Common myeloid progenitor, CD34-positive (primary cell): ENCODE data around the gene ORM1.

ENCODE experiments used
- CTCF ChIA-PET: fragments of 350-600 bp; sonication (Branson Sonifier 250); formaldehyde crosslinking; loops from one replicate; lab custom pipeline; 2021; ENCODE audit warnings: antibody characterized with exemption; lab: Charles Lee
- POLR2A ChIA-PET: fragments of 350-600 bp; sonication (Branson Sonifier 250); formaldehyde crosslinking; loops from one replicate; lab custom pipeline; 2021; ENCODE audit warnings: antibody characterized with exemption; lab: Charles Lee
- DNase-seq, 3 donors: peaks; one replicate each; pipeline versions ENCODE4 v3.0.0 to v3.0.0-alpha.2; 2013
- H3K27ac ChIP-seq, 2 experiments: 1 replicate in 1 of 2; 2 replicates in 1 of 2; pipeline ENCODE4 v1.7.0; 2013; ENCODE audit warnings: inconsistent platforms in 2 of 2, low read length in 2 of 2, mild to moderate bottlenecking in 2 of 2, low read depth in 1 of 2, moderate library complexity in 1 of 2; ENCODE audit not compliant: severe bottlenecking in 2 of 2, insufficient read depth in 1 of 2, poor library complexity in 1 of 2
- H3K27me3 ChIP-seq, 5 experiments: replicated peaks in 2 of 5; 1 replicate in 3 of 5; 2 replicates in 2 of 5; pipeline versions ENCODE4 v1.6.1 to v1.7.0; 2013; ENCODE audit warnings: low read length in 4 of 5, mild to moderate bottlenecking in 2 of 5, moderate library complexity in 2 of 5, inconsistent platforms in 1 of 5; ENCODE audit not compliant: insufficient read depth in 5 of 5, control insufficient read depth in 4 of 5
- H3K36me3 ChIP-seq, 4 experiments: 1 replicate in 2 of 4; 2 replicates in 2 of 4; pipeline versions ENCODE4 v1.6.1 to v1.7.0; 2013; ENCODE audit warnings: low read length in 3 of 4, control low read depth in 1 of 4, mild to moderate bottlenecking in 1 of 4; ENCODE audit not compliant: control insufficient read depth in 4 of 4, insufficient read depth in 4 of 4
- H3K4me1 ChIP-seq, 4 experiments: 1 replicate in 3 of 4; 2 replicates in 1 of 4; pipeline versions ENCODE4 v1.6.1 to v1.7.1; 2013; ENCODE audit warnings: low read length in 3 of 4, mild to moderate bottlenecking in 3 of 4, control low read depth in 1 of 4, inconsistent platforms in 1 of 4, moderate library complexity in 1 of 4; ENCODE audit not compliant: control insufficient read depth in 4 of 4, insufficient read depth in 4 of 4; ENCODE audit errors: control extremely low read depth in 1 of 4
- H3K4me3 ChIP-seq, 7 experiments: 1 replicate in 4 of 7; 2 replicates in 3 of 7; pipeline versions ENCODE4 v1.5.1 to v1.7.0; 2013; ENCODE audit warnings: mild to moderate bottlenecking in 7 of 7, low read length in 6 of 7, moderate library complexity in 6 of 7, inconsistent platforms in 2 of 7, low read depth in 2 of 7, control low read depth in 1 of 7; ENCODE audit not compliant: insufficient read depth in 4 of 7, control insufficient read depth in 1 of 7; ENCODE audit errors: extremely low read depth in 1 of 7
- H3K9me3 ChIP-seq, 5 experiments: 1 replicate in 4 of 5; 2 replicates in 1 of 5; pipeline versions ENCODE4 v1.6.1 to v1.7.1; 2013; ENCODE audit warnings: low read length in 4 of 5, mild to moderate bottlenecking in 2 of 5, inconsistent platforms in 1 of 5, low read depth in 1 of 5, moderate library complexity in 1 of 5; ENCODE audit not compliant: control insufficient read depth in 4 of 5, insufficient read depth in 2 of 5; ENCODE audit errors: control extremely low read depth in 1 of 5
- WGBS: methylation state at CpG from one replicate; pipeline ENCODE4 v1.1.5; 2013; ENCODE audit not compliant: insufficient coverage; 5-methylcytosine and 5-hydroxymethylcytosine counted together

The ORM1 gene

DNA sequence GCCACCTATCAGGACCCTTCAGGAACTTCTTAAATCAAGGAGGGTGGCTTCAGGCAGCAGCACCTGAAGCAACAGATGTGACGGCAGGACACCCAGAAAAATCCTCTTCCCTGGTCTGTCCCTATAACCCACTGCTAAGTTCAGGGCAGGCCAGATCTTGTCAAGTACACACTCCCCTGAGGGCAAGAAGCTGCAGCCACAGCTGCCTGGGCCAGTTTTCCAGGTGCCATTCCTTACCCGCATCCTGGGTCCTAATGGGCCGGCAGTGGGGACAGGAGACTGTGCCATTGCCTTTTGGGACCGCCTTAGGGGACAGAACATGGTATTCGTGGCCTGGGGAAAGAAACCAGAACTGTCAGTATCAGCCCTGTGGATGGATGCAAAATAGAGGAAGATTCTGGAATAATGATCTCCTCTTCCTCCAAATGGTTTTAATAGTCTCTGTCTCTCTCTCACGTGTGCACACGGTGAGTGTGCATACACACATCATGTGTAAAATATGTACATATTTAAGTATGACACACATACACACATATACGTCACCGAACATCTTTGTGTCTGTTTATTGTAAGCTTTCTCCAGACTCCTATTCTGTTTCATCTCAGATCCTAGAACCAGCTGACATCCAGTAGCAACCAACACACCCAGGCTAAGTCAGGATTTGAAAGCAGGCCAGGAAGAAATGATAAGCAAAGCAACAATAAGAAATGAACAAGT lies 20.7 kb downstream of the ORM1 start:
- Histone ChIP-seq H3K4me1 (peaks cover 0 to 11% (median 1%) of the 10 kb centered on the region in 4 experiments), H3K27me3 (no peaks in the 10 kb centered on the region), H3K4me3 (no peak overlapping the region), H3K27ac (no peak overlapping the region), H3K9me3 (no peaks in the 10 kb centered on the region), H3K36me3 (peaks cover 30 to 97% (median 83%) of the 10 kb centered on the region in 4 experiments)
- 98% methylated on average over 7 of the region's 9 CpGs for WGBS
- no peak for DNase-seq
- ChIA-PET POLR2A (no interaction called here), CTCF (interaction anchor here (1.2 kb wide), 1 partner anchor 62 kb away, joined by 5 read pairs; no protein-coding TSS in a partner anchor)

DNA sequence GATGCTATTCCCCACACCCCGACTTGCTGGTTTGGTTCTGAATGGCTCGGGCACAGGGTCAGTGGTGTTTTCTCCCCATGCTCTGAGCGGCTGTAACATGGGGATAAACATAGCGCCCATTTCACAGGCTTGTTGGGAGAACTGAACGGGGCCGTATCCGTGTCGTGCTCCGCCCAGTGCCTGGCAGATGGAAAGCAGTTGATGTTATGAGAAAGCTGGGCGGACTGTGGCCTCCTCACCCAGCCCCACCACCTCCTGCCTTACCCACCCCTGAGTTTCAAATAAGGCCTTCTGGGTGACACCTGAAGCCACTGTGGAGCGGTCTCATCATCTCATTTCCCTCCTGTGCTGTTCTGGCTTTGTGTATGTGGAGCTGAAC lies 21.3 kb downstream of the ORM1 start:
- ChIA-PET POLR2A (no interaction called here), CTCF (interaction anchor here (1.2 kb wide), 1 partner anchor 62 kb away, joined by 5 read pairs; no protein-coding TSS in a partner anchor)
- DNase-seq = no peak
- 98% methylated on average over 5 of the region's 11 CpGs for WGBS
- Histone ChIP-seq H3K27ac (no peak overlapping the region), H3K36me3 (peaks cover 28 to 98% (median 83%) of the 10 kb centered on the region in 4 experiments), H3K27me3 (no peaks in the 10 kb centered on the region), H3K4me3 (no peak overlapping the region), H3K9me3 (no peaks in the 10 kb centered on the region), H3K4me1 (peaks cover 0 to 17% (median 6%) of the 10 kb centered on the region in 4 experiments)

DNA sequence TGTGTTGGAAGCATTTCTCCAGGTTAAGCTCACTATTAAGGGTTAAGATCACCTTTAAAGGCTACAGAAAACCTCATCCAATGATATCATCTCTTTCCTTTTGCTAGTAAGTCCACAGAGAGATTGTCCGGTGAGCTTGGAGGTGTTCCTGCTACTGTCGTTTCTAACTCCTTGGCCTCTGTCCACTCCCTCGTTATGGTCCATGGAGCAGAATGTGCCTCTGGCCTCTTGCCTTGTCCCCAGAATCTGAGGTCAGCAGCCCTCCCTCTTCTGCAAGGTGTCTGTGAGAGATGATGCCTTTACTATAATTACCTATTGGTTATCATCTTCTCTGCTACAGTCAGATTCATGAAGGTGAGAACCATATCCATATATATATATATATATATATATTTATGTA lies 21.8 kb downstream of the ORM1 start:
- Histone ChIP-seq H3K9me3 (no peaks in the 10 kb centered on the region), H3K36me3 (peaks cover 28 to 98% (median 84%) of the 10 kb centered on the region in 4 experiments), H3K27me3 (no peaks in the 10 kb centered on the region), H3K4me3 (no peak overlapping the region), H3K27ac (no peak overlapping the region), H3K4me1 (peaks cover 0 to 22% (median 11%) of the 10 kb centered on the region in 4 experiments)
- POLR2A ChIA-PET = no interaction called here
- CTCF ChIA-PET = interaction anchor here (1.2 kb wide), 1 partner anchor 61 kb away, joined by 5 read pairs; no protein-coding TSS in a partner anchor
- DNase-seq = no peak
- 94% methylated on average over 3 of the region's 3 CpGs for WGBS

DNA sequence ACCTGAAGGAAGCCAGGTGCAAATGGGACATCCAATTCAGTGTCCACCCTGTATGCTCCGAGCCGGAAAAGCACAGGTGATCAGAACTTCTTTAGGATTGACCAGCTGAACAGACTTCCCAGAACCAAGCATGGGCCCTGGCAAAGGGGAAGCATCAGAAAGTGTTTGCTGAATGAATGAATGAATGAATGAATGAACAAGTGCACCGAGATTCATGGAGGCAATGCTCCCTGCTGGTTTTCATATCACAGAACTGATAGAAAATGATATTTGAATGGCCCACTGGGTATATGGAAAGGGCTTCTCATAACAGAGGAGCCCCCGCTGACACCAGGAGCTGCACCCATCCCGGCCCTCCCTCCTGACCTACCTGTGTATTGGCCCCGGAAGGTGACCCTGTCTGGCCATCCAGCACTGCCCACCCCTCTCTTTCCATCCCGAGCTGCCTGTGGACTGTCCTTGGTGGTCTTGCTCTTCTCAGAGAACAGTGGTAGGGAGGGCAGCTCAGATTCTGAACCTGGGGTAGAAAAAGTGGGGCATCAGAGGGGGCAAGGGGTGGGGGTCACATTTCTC lies 22.7 kb downstream of the ORM1 start:
- 95% methylated on average over 3 of the region's 7 CpGs for WGBS
- DNase-seq = no peak
- Histone ChIP-seq H3K4me1 (peaks cover 0 to 22% (median 14%) of the 10 kb centered on the region in 4 experiments), H3K27ac (no peak overlapping the region), H3K27me3 (no peaks in the 10 kb centered on the region), H3K36me3 (peaks cover 29 to 98% (median 87%) of the 10 kb centered on the region in 4 experiments), H3K4me3 (no peak overlapping the region), H3K9me3 (no peaks in the 10 kb centered on the region)
- POLR2A ChIA-PET = interaction anchor here (0.6 kb wide), 1 partner anchor 886 kb away, joined by 6 read pairs; no protein-coding TSS in a partner anchor
- CTCF ChIA-PET = interaction anchor here (0.6 kb wide), 1 partner anchor 774 kb away, joined by 3 read pairs; no protein-coding TSS in a partner anchor

DNA sequence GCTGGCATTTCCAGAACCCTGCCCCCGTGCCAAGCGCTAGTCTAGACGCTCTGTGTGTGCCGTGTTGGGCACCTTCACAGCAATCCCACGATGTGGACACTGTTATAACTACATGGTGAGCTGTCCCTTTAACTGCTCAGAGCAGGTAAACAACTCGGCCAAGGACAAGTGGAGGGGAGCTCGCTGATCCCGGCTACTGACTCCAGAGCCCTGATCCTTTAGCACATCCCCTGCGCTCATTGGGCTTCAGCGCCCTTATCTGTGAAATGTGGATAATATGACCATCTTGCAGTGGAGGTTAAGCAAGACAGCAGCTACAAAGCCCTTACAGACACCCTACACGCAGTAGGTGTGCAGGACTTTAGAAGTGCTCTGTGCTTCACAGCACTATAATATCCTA lies 23.2 kb downstream of the ORM1 start:
- Histone ChIP-seq H3K4me3 (no peak overlapping the region), H3K27ac (no peak overlapping the region), H3K27me3 (no peaks in the 10 kb centered on the region), H3K9me3 (no peaks in the 10 kb centered on the region), H3K36me3 (peaks cover 30 to 98% (median 86%) of the 10 kb centered on the region in 4 experiments), H3K4me1 (peaks cover 0 to 20% (median 14%) of the 10 kb centered on the region in 4 experiments)
- ChIA-PET CTCF (interaction anchor here (0.6 kb wide), 1 partner anchor 775 kb away, joined by 3 read pairs; no protein-coding TSS in a partner anchor), POLR2A (interaction anchor here (0.6 kb wide), 1 partner anchor 887 kb away, joined by 6 read pairs; no protein-coding TSS in a partner anchor)
- WGBS = 98% methylated on average over 10 of the region's 11 CpGs
- no peak for DNase-seq

DNA sequence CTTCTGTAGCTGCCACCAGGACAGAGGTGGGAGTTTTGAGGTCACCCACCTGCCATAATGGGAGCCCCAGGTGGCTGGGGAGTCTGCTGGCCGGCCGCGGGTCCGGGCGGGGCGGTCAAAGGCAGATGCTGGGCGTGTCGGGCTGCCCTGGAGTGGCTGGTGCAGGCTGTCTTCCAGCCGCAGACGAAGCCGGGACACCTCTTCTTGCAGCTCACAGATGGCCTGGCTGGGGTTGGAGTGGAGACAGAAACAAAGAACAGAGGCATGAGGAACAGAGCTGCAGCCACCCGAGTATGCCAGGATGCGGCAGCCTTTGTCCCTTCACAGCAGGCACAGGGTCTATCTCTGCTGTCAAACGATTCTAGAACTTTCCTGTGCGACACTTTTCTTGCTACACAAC lies 24.8 kb downstream of the ORM1 start:
- WGBS = 95% methylated on average over 15 of the region's 15 CpGs
- H3K4me3 ChIP-seq = no peak overlapping the region
- H3K36me3 ChIP-seq = peaks cover 27 to 96% (median 80%) of the 10 kb centered on the region in 4 experiments
- POLR2A ChIA-PET = no interaction called here
- peaks cover 0 to 20% (median 14%) of the 10 kb centered on the region in 4 experiments for H3K4me1 ChIP-seq
- no peaks in the 10 kb centered on the region for H3K9me3 ChIP-seq
- no peak for DNase-seq
- CTCF ChIA-PET = interaction anchor here (1.2 to 1.5 kb wide), 2 partner anchors 18 to 41 kb away, joined by 3 read pairs; partner anchors contain the start of gene AKNA
- H3K27me3 ChIP-seq = no peaks in the 10 kb centered on the region
- no peak overlapping the region for H3K27ac ChIP-seq
